CD1c-positive myeloid dendritic cell (primary cell): ENCODE data around the gene TCF25.

Experiments
- DNase-seq: peaks from one replicate; pipeline ENCODE4 v3.0.0-alpha.2; 2016; ENCODE audit errors: extremely low spot score

The TCF25 gene

GRCh38 chr16:89844739-89845339, 28.6 kb upstream of the TCF25 start:
- DNase-seq: no peak

GRCh38 chr16:89845417-89845816, 28.0 kb upstream of the TCF25 start:
- no peak for DNase-seq

GRCh38 chr16:89847051-89847939, 26.1 kb upstream of the TCF25 start:
- no peak for DNase-seq

GRCh38 chr16:89847940-89848297, 25.5 kb upstream of the TCF25 start:
- DNase-seq: no peak

GRCh38 chr16:89848974-89849373, 24.4 kb upstream of the TCF25 start:
- no peak for DNase-seq

- no peak for DNase-seq
Observed at GRCh38 chr16:89853306-89853993, 19.9 kb upstream of the TCF25 start.

- DNase-seq: peak; percentile 29
Observed at GRCh38 chr16:89855301-89855945, 18.0 kb upstream of the TCF25 start.

- DNase-seq: peak; percentile 47
Observed at GRCh38 chr16:89855986-89856385, 17.4 kb upstream of the TCF25 start.

- DNase-seq: no peak
Observed at GRCh38 chr16:89858973-89859614, 14.3 kb upstream of the TCF25 start.

- DNase-seq: no peak
Observed at GRCh38 chr16:89859615-89860007, 13.8 kb upstream of the TCF25 start.

GRCh38 chr16:89860747-89861304, 12.6 kb upstream of the TCF25 start:
- peak; percentile 71 for DNase-seq

- peak; percentile 59 for DNase-seq
Observed at GRCh38 chr16:89861648-89862047, 11.7 kb upstream of the TCF25 start.

- DNase-seq: no peak
Observed at GRCh38 chr16:89862732-89863131, 10.7 kb upstream of the TCF25 start.

- DNase-seq: peak; percentile 90
Observed at GRCh38 chr16:89863741-89864526, 9.5 kb upstream of the TCF25 start.

GRCh38 chr16:89864527-89864820, 8.9 kb upstream of the TCF25 start:
- DNase-seq: peak; percentile 47

GRCh38 chr16:89867918-89868317, 5.5 kb upstream of the TCF25 start:
- no peak for DNase-seq

- no peak for DNase-seq
Observed at GRCh38 chr16:89869911-89870310, 3.5 kb upstream of the TCF25 start.

GRCh38 chr16:89870440-89870839, 3.0 kb upstream of the TCF25 start:
- no peak for DNase-seq

GRCh38 chr16:89871895-89872294, 1.5 kb upstream of the TCF25 start:
- no peak for DNase-seq

GRCh38 chr16:89873972-89874689, 739 bp downstream of the TCF25 start:
- peak; percentile 98 for DNase-seq
